Activated CD8-positive, alpha-beta T cell treated with anti-CD3 and anti-CD28 coated beads for 36 hours (primary cell): ENCODE results near the gene ZNF17. TPM values are rescaled to one million over a fixed set of nuclear protein-coding genes. Genes with fewer than 3 reads are reported as not detected.
A peak's percentile ranks its signal among the peaks of the same experiment; 100 is the strongest.

Experiments used
- ATAC-seq: fragments of 200-7000 bp; cut with Tn5 transposase; one replicate; pipeline ENCODE4 v1.10.0; 2021; ENCODE audit warnings: mild to moderate bottlenecking, moderate library complexity
- CTCF ChIA-PET: fragments of 350-600 bp; sonication (Branson Sonifier 250); formaldehyde crosslinking; loops from one replicate; lab custom pipeline; 2021; ENCODE audit warnings: antibody characterized with exemption; lab: Charles Lee
- POLR2A ChIA-PET: fragments of 350-600 bp; sonication (Branson Sonifier 250); formaldehyde crosslinking; loops from one replicate; lab custom pipeline; 2021; ENCODE audit warnings: antibody characterized with exemption; lab: Charles Lee
- DNase-seq: peaks from one replicate; pipeline ENCODE4 v3.0.0-alpha.2; 2020
- H3K27ac Mint-ChIP-seq: one replicate; pipeline ENCODE4 v1.8.0; 2021; ENCODE audit warnings: mild to moderate bottlenecking, mixed read lengths
- H3K27me3 Mint-ChIP-seq: one replicate; pipeline ENCODE4 v1.8.0; 2021; ENCODE audit warnings: mixed read lengths
- H3K36me3 Mint-ChIP-seq: one replicate; pipeline ENCODE4 v1.8.0; 2021; ENCODE audit warnings: low read depth, mixed read lengths
- H3K4me1 Mint-ChIP-seq: one replicate; pipeline ENCODE4 v1.8.0; 2021; ENCODE audit warnings: low read depth, mixed read lengths
- H3K4me3 Mint-ChIP-seq: one replicate; pipeline ENCODE4 v1.8.0; 2021; ENCODE audit warnings: mild to moderate bottlenecking, moderate library complexity, mixed read lengths
- H3K9me3 Mint-ChIP-seq: one replicate; pipeline ENCODE4 v1.8.0; 2021; ENCODE audit warnings: mixed read lengths
- intact Hi-C: fragments of 100-400 bp; cut with micrococcal nuclease; formaldehyde crosslinking; loops from one replicate; pipeline ENCODE4 v1.10.0; 2022
- total RNA-seq, 2 experiments: library from RNA; stranded (reverse); gene quantifications; one replicate each; pipeline ENCODE4 v1.2.3, GENCODE V29; 2021
- TF ChIP-seq, protein P1 (sequence below): fragments of 200-600 bp; IDR thresholded peaks from one replicate; pipeline ENCODE4 v1.8.0; 2022; ENCODE audit warnings: antibody characterized with exemption, mild to moderate bottlenecking

ZNF17 gene
- total RNA-seq, 2 experiments from 2014 or later: 5.7 to 8.8 TPM

- DNase-seq: no peak
- CTCF ChIA-PET: interaction anchor here (0.7 kb wide), 1 partner anchor 281 kb away, joined by 3 read pairs; no protein-coding TSS in a partner anchor
- Mint-ChIP-seq H3K4me3 (no peak overlapping the region), H3K9me3 (peaks cover 46% of the 10 kb centered on the region), H3K36me3 (peaks cover 39% of the 10 kb centered on the region), H3K27me3 (peaks cover 1% of the 10 kb centered on the region), H3K4me1 (no peaks in the 10 kb centered on the region), H3K27ac (no peak overlapping the region)
- ATAC-seq: no peak
- POLR2A ChIA-PET: interaction anchor here (0.8 kb wide), 1 partner anchor 187 kb away, joined by 3 read pairs; no protein-coding TSS in a partner anchor
- TF ChIP-seq, protein P1, sequence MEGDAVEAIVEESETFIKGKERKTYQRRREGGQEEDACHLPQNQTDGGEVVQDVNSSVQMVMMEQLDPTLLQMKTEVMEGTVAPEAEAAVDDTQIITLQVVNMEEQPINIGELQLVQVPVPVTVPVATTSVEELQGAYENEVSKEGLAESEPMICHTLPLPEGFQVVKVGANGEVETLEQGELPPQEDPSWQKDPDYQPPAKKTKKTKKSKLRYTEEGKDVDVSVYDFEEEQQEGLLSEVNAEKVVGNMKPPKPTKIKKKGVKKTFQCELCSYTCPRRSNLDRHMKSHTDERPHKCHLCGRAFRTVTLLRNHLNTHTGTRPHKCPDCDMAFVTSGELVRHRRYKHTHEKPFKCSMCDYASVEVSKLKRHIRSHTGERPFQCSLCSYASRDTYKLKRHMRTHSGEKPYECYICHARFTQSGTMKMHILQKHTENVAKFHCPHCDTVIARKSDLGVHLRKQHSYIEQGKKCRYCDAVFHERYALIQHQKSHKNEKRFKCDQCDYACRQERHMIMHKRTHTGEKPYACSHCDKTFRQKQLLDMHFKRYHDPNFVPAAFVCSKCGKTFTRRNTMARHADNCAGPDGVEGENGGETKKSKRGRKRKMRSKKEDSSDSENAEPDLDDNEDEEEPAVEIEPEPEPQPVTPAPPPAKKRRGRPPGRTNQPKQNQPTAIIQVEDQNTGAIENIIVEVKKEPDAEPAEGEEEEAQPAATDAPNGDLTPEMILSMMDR: no peak
- intact Hi-C loops: no loop called here
Measured at GRCh38 chr19:57380923-57381322, 30.0 kb upstream of the ZNF17 start.

- peaks cover 1% of the 10 kb centered on the region for H3K27me3 Mint-ChIP-seq
- TF ChIP-seq, protein P1: no peak
- H3K4me1 Mint-ChIP-seq: no peaks in the 10 kb centered on the region
- H3K36me3 Mint-ChIP-seq: peaks cover 19% of the 10 kb centered on the region
- ATAC-seq (no peak), DNase-seq (no peak)
- no peak overlapping the region for H3K4me3 Mint-ChIP-seq
- peaks cover 29% of the 10 kb centered on the region for H3K9me3 Mint-ChIP-seq
- ChIA-PET POLR2A (no interaction called here), CTCF (interaction anchor here (1.3 kb wide), 1 partner anchor 17 kb away, joined by 3 read pairs; no protein-coding TSS in a partner anchor)
- H3K27ac Mint-ChIP-seq: no peak overlapping the region
- intact Hi-C loops: no loop called here
Measured at GRCh38 chr19:57382806-57383488, 28.0 kb upstream of the ZNF17 start.

GRCh38 chr19:57389194-57389729 is 21.7 kb upstream of the ZNF17 start:
- TF ChIP-seq, protein P1: no peak
- ChIA-PET CTCF (interaction anchor here (1.5 to 1.6 kb wide), 2 partner anchors 18 to 284 kb away, joined by 3 to 4 read pairs; no protein-coding TSS in a partner anchor), POLR2A (interaction anchor here (1.0 to 1.4 kb wide), 2 partner anchors 12 to 98 kb away, joined by 3 read pairs; partner anchors contain the start of gene ZNF419)

DNA sequence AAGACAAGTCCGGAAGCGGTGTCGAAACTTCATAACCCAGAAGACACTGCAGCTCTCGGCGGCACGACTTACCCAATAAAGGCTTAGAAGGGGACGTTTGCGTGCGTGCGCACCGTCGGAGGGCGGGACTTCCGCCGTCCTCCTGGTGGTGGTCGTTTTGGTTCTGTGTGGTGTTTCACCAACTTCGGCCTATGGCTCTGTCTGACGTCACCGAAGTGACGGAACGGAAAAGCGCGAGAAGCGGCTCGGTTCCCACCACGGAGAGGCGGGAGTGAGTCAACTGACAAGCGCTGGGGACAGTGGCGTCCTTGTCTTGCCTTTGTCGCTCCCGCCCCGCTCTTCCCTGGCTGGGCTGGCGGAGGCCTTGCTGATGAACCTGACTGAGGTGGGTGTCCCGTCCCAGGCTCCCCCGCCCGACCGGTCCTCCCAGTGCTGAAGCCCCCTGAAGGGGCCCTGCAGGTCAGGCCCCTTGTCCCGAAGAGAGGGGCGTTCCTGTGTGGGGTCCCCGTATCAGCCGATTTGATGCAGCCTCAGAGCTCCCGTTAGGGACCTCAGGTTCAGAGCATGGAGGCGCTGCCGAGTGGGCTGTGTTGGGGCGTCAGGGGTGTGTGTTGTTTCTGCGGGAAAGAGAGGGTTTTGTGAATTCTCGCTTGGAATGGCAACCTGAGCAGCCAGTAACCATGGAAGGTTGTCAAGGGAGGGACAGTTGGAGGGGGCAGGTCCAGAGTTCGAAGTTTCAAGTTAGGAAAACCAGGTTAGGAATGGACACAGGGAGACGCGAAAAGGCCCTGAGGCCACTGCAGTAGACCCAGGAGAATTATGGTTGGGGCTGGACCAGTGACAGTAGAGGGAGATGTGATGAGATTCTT is 21.0 kb upstream of the ZNF17 start, which contains the start of gene ZNF548:
TSS of gene ZNF548 (plus strand) at position 125 of the 869 bp plus-strand sequence. CDS start at position 371, 246 bp downstream.
- CTCF ChIA-PET: interaction anchor here (1.5 to 1.6 kb wide), 2 partner anchors 17 to 285 kb away, joined by 3 to 4 read pairs; no protein-coding TSS in a partner anchor
- Mint-ChIP-seq H3K4me1 (peaks cover 42% of the 10 kb centered on the region), H3K4me3 (peak within 1 kb of the TSS; percentile 97), H3K9me3 (peaks cover 23% of the 10 kb centered on the region), H3K27ac (peak within 1 kb of the TSS; percentile 97), H3K36me3 (peaks cover 47% of the 10 kb centered on the region), H3K27me3 (no peaks in the 10 kb centered on the region)
- intact Hi-C loops: no loop called here
- peak; percentile 96 for ATAC-seq
- POLR2A ChIA-PET: interaction anchor here (1.0 to 1.4 kb wide), 2 partner anchors 12 to 98 kb away, joined by 3 read pairs; partner anchors contain the start of gene ZNF419
- TF ChIP-seq, protein P1: no peak
- DNase-seq: peak; percentile 99

More at GRCh38 chr19:57389194-57389729, 21.7 kb upstream of the ZNF17 start:
- peaks cover 17% of the 10 kb centered on the region for H3K9me3 Mint-ChIP-seq
- intact Hi-C loops: no loop called here
- H3K27me3 Mint-ChIP-seq: no peaks in the 10 kb centered on the region
- H3K27ac Mint-ChIP-seq: peak overlapping the region; percentile 97
- H3K4me3 Mint-ChIP-seq: peak overlapping the region; percentile 97
- H3K4me1 Mint-ChIP-seq: peaks cover 38% of the 10 kb centered on the region
- ATAC-seq (no peak), DNase-seq (no peak)
- peaks cover 40% of the 10 kb centered on the region for H3K36me3 Mint-ChIP-seq
